CD4-positive, alpha-beta T cell (primary cell): Measurements from ENCODE around the gene PPIL1. TPM values are rescaled to one million over a fixed set of nuclear protein-coding genes. Genes with fewer than 3 reads are reported as not detected.

Experiments
- ATAC-seq: fragments of 200-7000 bp; cut with Tn5 transposase; one replicate; pipeline ENCODE4 v1.10.0; 2022; ENCODE audit warnings: mild to moderate bottlenecking; ENCODE audit not compliant: poor library complexity
- CTCF ChIA-PET: fragments of 350-600 bp; sonication (Branson Sonifier 250); formaldehyde crosslinking; loops from one replicate; lab custom pipeline; 2021; ENCODE audit warnings: antibody characterized with exemption, inconsistent platforms; lab: Charles Lee
- POLR2A ChIA-PET: fragments of 350-600 bp; sonication (Branson Sonifier 250); formaldehyde crosslinking; loops from one replicate; lab custom pipeline; 2021; ENCODE audit warnings: antibody characterized with exemption, inconsistent platforms; lab: Charles Lee
- DNase-seq, 14 experiments: peaks; one replicate each; pipeline ENCODE4 v3.0.0-alpha.2; 2013 to 2020; ENCODE audit warnings: mixed read lengths in 2 of 14
- H3K27ac ChIP-seq, 2 donors: one replicate each; pipeline versions ENCODE4 v1.5.1 to v1.7.0; 2013; ENCODE audit warnings: low read length in 2 of 2, low read depth in 1 of 2, mild to moderate bottlenecking in 1 of 2
- H3K27me3 ChIP-seq, 2 experiments: 1 replicate in 1 of 2; 2 replicates in 1 of 2; pipeline versions ENCODE4 v1.6.1 to v1.7.0; 2013; ENCODE audit warnings: low read length in 2 of 2, control low read depth in 1 of 2, mild to moderate bottlenecking in 1 of 2, moderate library complexity in 1 of 2; ENCODE audit not compliant: insufficient read depth in 2 of 2, control insufficient read depth in 1 of 2
- H3K36me3 ChIP-seq: one replicate; pipeline ENCODE4 v1.6.1; 2013; ENCODE audit warnings: low read length, control low read depth; ENCODE audit not compliant: insufficient read depth
- H3K4me1 ChIP-seq: one replicate; pipeline ENCODE4 v1.6.1; 2013; ENCODE audit warnings: low read length, control low read depth; ENCODE audit not compliant: insufficient read depth
- H3K4me3 ChIP-seq: one replicate; pipeline ENCODE4 v1.5.1; 2013; ENCODE audit warnings: mild to moderate bottlenecking, low read length, moderate library complexity
- H3K9me3 ChIP-seq, 2 experiments: 1 replicate in 1 of 2; 2 replicates in 1 of 2; pipeline versions ENCODE4 v1.6.1 to v1.7.0; 2013; ENCODE audit warnings: low read length in 2 of 2, mild to moderate bottlenecking in 2 of 2, control low read depth in 1 of 2, moderate library complexity in 1 of 2; ENCODE audit not compliant: control insufficient read depth in 1 of 2, insufficient read depth in 1 of 2
- H3K27ac Mint-ChIP-seq: one replicate; pipeline ENCODE4 v1.8.0; 2020; ENCODE audit warnings: mixed read lengths
- H3K27me3 Mint-ChIP-seq: one replicate; pipeline ENCODE4 v1.8.0; 2021; ENCODE audit warnings: mixed read lengths
- H3K36me3 Mint-ChIP-seq: one replicate; pipeline ENCODE4 v1.8.0; 2021; ENCODE audit warnings: low read depth, mixed read lengths
- H3K4me1 Mint-ChIP-seq: one replicate; pipeline ENCODE4 v1.8.0; 2021; ENCODE audit warnings: low read depth, mixed read lengths
- H3K4me3 Mint-ChIP-seq: one replicate; pipeline ENCODE4 v1.8.0; 2020; ENCODE audit warnings: mild to moderate bottlenecking, mixed read lengths
- H3K9me3 Mint-ChIP-seq: one replicate; pipeline ENCODE4 v1.8.0; 2020; ENCODE audit warnings: mixed read lengths
- CTCF ChIP-seq: fragments of 200-600 bp; IDR thresholded peaks from one replicate; pipeline ENCODE4 v1.8.0; 2022; ENCODE audit warnings: antibody characterized with exemption, mild to moderate bottlenecking
- intact Hi-C, 2 experiments: fragments of 100-400 bp; cut with DNase I in 1 of 2; cut with micrococcal nuclease in 1 of 2; formaldehyde crosslinking; loops; one replicate each; pipeline versions ENCODE4 v1.15.1 to v1.9.0; 2023 to 2025; cut with DNase I, micrococcal nuclease
- total RNA-seq, 174 experiments: library from RNA in 2 of 174; stranded (reverse) in 2 of 174; gene quantifications; one replicate each; pipeline ENCODE4 v1.2.3 and lab custom pipeline; 2021 to 2026

The PPIL1 gene
- total RNA-seq, 2 experiments from 2014 or later: 1.8 to 2.2 TPM

DNA sequence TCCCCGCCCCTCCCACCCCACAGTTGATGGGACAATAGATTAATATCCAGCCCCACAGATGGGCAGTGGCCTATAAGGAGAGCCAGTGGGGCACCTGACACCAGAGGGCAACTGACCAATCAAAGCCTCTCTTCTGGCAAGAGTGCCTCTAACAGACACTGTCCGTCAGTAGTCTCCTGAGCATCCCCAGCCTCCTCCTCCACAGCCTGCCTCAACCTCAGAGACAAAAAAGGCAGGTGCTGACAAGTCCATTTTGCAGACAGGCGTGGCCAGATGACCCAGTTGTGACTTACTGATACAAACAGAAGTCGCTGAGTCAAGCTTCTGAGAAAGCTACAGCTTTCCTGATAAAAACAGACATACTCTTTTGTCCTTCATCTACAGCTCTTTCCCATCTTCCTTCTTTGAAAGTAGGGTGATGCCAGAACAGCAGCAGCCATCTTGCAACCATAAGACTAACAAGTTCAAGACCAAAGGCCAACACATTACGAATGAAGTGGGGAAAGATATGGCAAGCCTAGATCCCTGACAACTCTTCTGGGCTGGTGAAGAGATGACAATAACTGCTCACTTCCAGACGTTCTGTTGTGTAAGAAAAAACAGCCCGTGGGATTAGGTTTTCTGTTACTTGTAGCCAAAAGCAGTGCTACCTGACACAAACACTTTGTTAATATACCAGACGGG is 12.3 kb downstream of the PPIL1 start:
- H3K27me3 ChIP-seq: no peaks in the 10 kb centered on the region
- peaks cover 28% of the 10 kb centered on the region for H3K4me1 Mint-ChIP-seq
- intact Hi-C loops: no loop called here
- H3K36me3 ChIP-seq: peaks cover 36% of the 10 kb centered on the region
- peaks cover under 1% of the 10 kb centered on the region for H3K4me1 ChIP-seq
- no peaks in the 10 kb centered on the region for H3K9me3 ChIP-seq
- H3K27ac Mint-ChIP-seq: no peak overlapping the region
- H3K4me3 Mint-ChIP-seq: no peak overlapping the region
- H3K9me3 Mint-ChIP-seq: no peaks in the 10 kb centered on the region
- no peak for TF ChIP-seq CTCF
- H3K4me3 ChIP-seq: no peak overlapping the region
- ChIA-PET POLR2A (no interaction called here), CTCF (no interaction called here)
- peaks cover 73% of the 10 kb centered on the region for H3K36me3 Mint-ChIP-seq
- H3K27me3 Mint-ChIP-seq: no peaks in the 10 kb centered on the region
- H3K27ac ChIP-seq: no peak overlapping the region
- ATAC-seq (no peak), DNase-seq (no peak)

GRCh38 chr6:36860126-36860525 is 14.5 kb downstream of the PPIL1 start:
- Histone ChIP-seq H3K9me3 (no peaks in the 10 kb centered on the region), H3K27me3 (no peaks in the 10 kb centered on the region), H3K36me3 (peaks cover 41% of the 10 kb centered on the region), H3K4me1 (no peaks in the 10 kb centered on the region), H3K27ac (no peak overlapping the region), H3K4me3 (no peak overlapping the region)
- no peak overlapping the region for H3K4me3 Mint-ChIP-seq
- intact Hi-C loops: no loop called here
- H3K9me3 Mint-ChIP-seq: no peaks in the 10 kb centered on the region
- ChIA-PET POLR2A (no interaction called here), CTCF (interaction anchor here (1.2 kb wide), 2 partner anchors 9 to 25 kb away, joined by 4 to 5 read pairs; no protein-coding TSS in a partner anchor)
- no peak for ATAC-seq
- TF ChIP-seq CTCF: no peak
- DNase-seq: no peak
- H3K27ac Mint-ChIP-seq: no peak overlapping the region
- H3K27me3 Mint-ChIP-seq: no peaks in the 10 kb centered on the region
- peaks cover 15% of the 10 kb centered on the region for H3K4me1 Mint-ChIP-seq
- peaks cover 74% of the 10 kb centered on the region for H3K36me3 Mint-ChIP-seq

DNA sequence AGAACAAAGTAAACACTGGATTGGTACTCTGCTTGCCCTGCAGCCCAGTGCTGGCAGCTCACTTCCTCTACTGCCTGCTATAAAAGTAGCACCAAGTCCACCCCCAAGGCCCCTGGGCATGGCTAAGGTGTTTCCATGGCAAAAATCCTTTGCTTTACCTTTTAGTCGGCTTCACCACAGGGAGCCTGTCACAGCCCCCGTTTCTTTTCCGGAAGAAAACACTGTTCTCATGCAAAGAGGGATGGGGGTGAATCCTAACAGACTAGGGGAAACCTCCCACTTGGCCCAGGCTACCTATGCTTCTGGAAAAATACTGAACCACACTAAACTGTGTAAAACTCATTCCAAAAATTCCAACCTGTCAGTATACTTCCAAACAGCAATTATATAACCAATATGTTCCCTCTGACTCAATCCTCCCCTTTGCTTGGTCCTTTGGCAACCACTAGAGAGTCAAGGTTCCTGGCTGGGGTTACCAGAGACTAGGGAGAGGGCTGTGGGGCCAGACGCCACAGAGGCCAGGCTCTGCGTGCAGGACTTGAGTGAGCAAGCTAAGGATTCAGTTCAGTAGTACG is 16.1 kb downstream of the PPIL1 start:
- peaks cover 77% of the 10 kb centered on the region for H3K36me3 Mint-ChIP-seq
- Histone ChIP-seq H3K27me3 (no peaks in the 10 kb centered on the region), H3K4me1 (no peaks in the 10 kb centered on the region), H3K4me3 (no peak overlapping the region), H3K27ac (no peak overlapping the region), H3K36me3 (peaks cover 47% of the 10 kb centered on the region), H3K9me3 (no peaks in the 10 kb centered on the region)
- no peak for ATAC-seq
- no peaks in the 10 kb centered on the region for H3K9me3 Mint-ChIP-seq
- intact Hi-C loops: no loop called here
- peaks cover 5% of the 10 kb centered on the region for H3K4me1 Mint-ChIP-seq
- no peak for TF ChIP-seq CTCF
- no peaks in the 10 kb centered on the region for H3K27me3 Mint-ChIP-seq
- POLR2A ChIA-PET: no interaction called here
- DNase-seq: no peak
- CTCF ChIA-PET: interaction anchor here (0.6 kb wide), 1 partner anchor 131 kb away, joined by 3 read pairs; no protein-coding TSS in a partner anchor
- no peak overlapping the region for H3K4me3 Mint-ChIP-seq
- H3K27ac Mint-ChIP-seq: no peak overlapping the region
